HG03108 (cell line): ENCODE measurements around the gene MAD2L1BP.

Experiments used
- ATAC-seq: cut with Tn5 transposase; IDR thresholded peaks from one replicate; pipeline ENCODE4 v1.9.1; 2021; ENCODE audit warnings: moderate library complexity; ENCODE audit not compliant: unreplicated experiment

Gene MAD2L1BP

GRCh38 chr6:43665376-43665775 is 29.7 kb downstream of the MAD2L1BP start:
- no peak for ATAC-seq

- no peak for ATAC-seq
Measured at GRCh38 chr6:43666196-43666920, 30.7 kb downstream of the MAD2L1BP start.

- peak; percentile 43 for ATAC-seq
Measured at GRCh38 chr6:43667245-43668150, 31.9 kb downstream of the MAD2L1BP start.

- peak; percentile 48 for ATAC-seq
Measured at GRCh38 chr6:43668151-43669028, 32.8 kb downstream of the MAD2L1BP start.

GRCh38 chr6:43669050-43669921 is 33.6 kb downstream of the MAD2L1BP start:
- ATAC-seq = no peak

- ATAC-seq = no peak
Measured at GRCh38 chr6:43669922-43670622, 34.4 kb downstream of the MAD2L1BP start.

- ATAC-seq = no peak
Measured at GRCh38 chr6:43670623-43670986, 35.0 kb downstream of the MAD2L1BP start.

GRCh38 chr6:43671011-43671800 is 35.6 kb downstream of the MAD2L1BP start:
- no peak for ATAC-seq

- no peak for ATAC-seq
Measured at GRCh38 chr6:43671801-43672690, 36.4 kb downstream of the MAD2L1BP start.

GRCh38 chr6:43673444-43674084 is 37.9 kb downstream of the MAD2L1BP start:
- ATAC-seq = no peak

- ATAC-seq = no peak
Measured at GRCh38 chr6:43674291-43674690, 38.7 kb downstream of the MAD2L1BP start.

- ATAC-seq = no peak
Measured at GRCh38 chr6:43674921-43675320, 39.3 kb downstream of the MAD2L1BP start.

- ATAC-seq = no peak
Measured at GRCh38 chr6:43676962-43677606, 41.4 kb downstream of the MAD2L1BP start.

GRCh38 chr6:43677759-43678158 is 42.1 kb downstream of the MAD2L1BP start:
- no peak for ATAC-seq

- no peak for ATAC-seq
Measured at GRCh38 chr6:43678341-43678740, 42.7 kb downstream of the MAD2L1BP start.

GRCh38 chr6:43679057-43679456 is 43.4 kb downstream of the MAD2L1BP start:
- no peak for ATAC-seq
